IMR-90 (cell line): ENCODE measurements around the gene GARNL3. TPM values are rescaled to one million over a fixed set of nuclear protein-coding genes. Genes with fewer than 3 reads are reported as not detected.

Source experiments
- ATAC-seq: fragments of 200-7000 bp; cut with Tn5 transposase; 2 replicates; pipeline ENCODE4 v1.9.1; 2020; ENCODE audit warnings: low read depth, mild to moderate bottlenecking, moderate library complexity
- BruUV-seq: library from RNA; stranded (reverse); fragments of 400-500 nt; replicated peaks from 2 replicates; lab custom pipeline; 2021; lab: Mats Ljungman, UMichigan
- CTCF ChIA-PET: fragments of 300-600 bp; formaldehyde crosslinking; extraction: SDS; loops from one replicate; lab custom pipeline; 2021; ENCODE audit warnings: antibody characterized with exemption; lab: Yijun Ruan, JAX
- POLR2A ChIA-PET: fragments of 300-600 bp; sonication (Branson Sonifier 250); formaldehyde crosslinking; loops from one replicate; lab custom pipeline; 2022; ENCODE audit warnings: antibody characterized with exemption; ENCODE audit not compliant: unreplicated experiment; lab: Charles Lee
- DNase-seq: peaks from one replicate; pipeline ENCODE4 v3.0.0; 2013
- H2AFZ ChIP-seq: replicated peaks from 2 replicates; pipeline ENCODE3; 2013; ENCODE audit warnings: low read length, mild to moderate bottlenecking; ENCODE audit not compliant: poor library complexity
- H2AK5ac ChIP-seq: 2 replicates; pipeline ENCODE4 v1.6.1; 2013; ENCODE audit warnings: low read depth, low read length, inconsistent platforms
- H2AK9ac ChIP-seq: replicated peaks from 2 replicates; pipeline ENCODE3; 2013; ENCODE audit warnings: mild to moderate bottlenecking, low read depth, low read length, moderate library complexity; ENCODE audit not compliant: poor library complexity
- H2BK120ac ChIP-seq: 2 replicates; pipeline ENCODE4 v1.6.1; 2013; ENCODE audit warnings: low read depth, low read length, inconsistent platforms
- H2BK15ac ChIP-seq: 3 replicates; pipeline ENCODE4 v1.6.1; 2013; ENCODE audit warnings: low read depth, low read length, inconsistent platforms
- H2BK20ac ChIP-seq: 2 replicates; pipeline ENCODE4 v1.6.1; 2013; ENCODE audit warnings: low read depth, mild to moderate bottlenecking, inconsistent platforms, low read length, moderate library complexity
- H2BK5ac ChIP-seq: 2 replicates; pipeline ENCODE4 v1.6.1; 2013; ENCODE audit warnings: mild to moderate bottlenecking, low read depth, low read length, inconsistent platforms; ENCODE audit not compliant: poor library complexity, severe bottlenecking
- H3K14ac ChIP-seq: replicated peaks from 2 replicates; pipeline ENCODE4 v1.6.1; 2013; ENCODE audit warnings: low read depth, low read length, inconsistent platforms
- H3K18ac ChIP-seq: 2 replicates; pipeline ENCODE4 v1.6.1; 2013; ENCODE audit warnings: low read depth, low read length, control low read depth
- H3K23ac ChIP-seq: 2 replicates; pipeline ENCODE4 v1.6.1; 2013; ENCODE audit warnings: low read depth, low read length, inconsistent platforms
- H3K27ac ChIP-seq: 2 replicates; pipeline ENCODE4 v1.5.1; 2013; ENCODE audit warnings: mild to moderate bottlenecking, control low read depth, low read length; ENCODE audit not compliant: insufficient read depth
- H3K27me3 ChIP-seq: 2 replicates; pipeline ENCODE4 v1.6.1; 2013; ENCODE audit warnings: low read length; ENCODE audit not compliant: control insufficient read depth, insufficient read depth
- H3K36me3 ChIP-seq: 2 replicates; pipeline ENCODE4 v1.6.1; 2013; ENCODE audit warnings: low read length, mixed read lengths; ENCODE audit not compliant: control insufficient read depth, insufficient read depth
- H3K4ac ChIP-seq: 2 replicates; pipeline ENCODE4 v1.6.1; 2013; ENCODE audit warnings: low read depth, low read length, inconsistent platforms
- H3K4me1 ChIP-seq: 2 replicates; pipeline ENCODE4 v1.6.1; 2013; ENCODE audit warnings: low read length, mixed read lengths; ENCODE audit not compliant: control insufficient read depth, insufficient read depth
- H3K4me2 ChIP-seq: 2 replicates; pipeline ENCODE4 v1.6.1; 2013; ENCODE audit warnings: low read depth, mild to moderate bottlenecking, control low read depth, low read length, moderate library complexity
- H3K4me3 ChIP-seq: 2 replicates; pipeline ENCODE4 v1.5.1; 2013; ENCODE audit warnings: low read depth, mild to moderate bottlenecking, control low read depth, low read length, moderate library complexity; ENCODE audit not compliant: insufficient read depth
- H3K56ac ChIP-seq: 2 replicates; pipeline ENCODE4 v1.6.1; 2013; ENCODE audit warnings: low read length, inconsistent platforms; ENCODE audit not compliant: insufficient read depth; ENCODE audit errors: extremely low read depth
- H3K79me1 ChIP-seq, 2 experiments: 2 replicates each; pipeline ENCODE4 v1.6.1; 2013; ENCODE audit warnings: low read length in 2 of 2, inconsistent platforms in 1 of 2, low read depth in 1 of 2
- H3K9ac ChIP-seq: 2 replicates; pipeline ENCODE4 v1.6.1; 2013; ENCODE audit warnings: low read depth, low read length, control low read depth
- H3K9me1 ChIP-seq: 2 replicates; pipeline ENCODE4 v1.6.1; 2013; ENCODE audit warnings: low read length, inconsistent platforms; ENCODE audit not compliant: insufficient read depth
- H3K9me3 ChIP-seq: 2 replicates; pipeline ENCODE4 v1.6.1; 2013; ENCODE audit warnings: low read length; ENCODE audit not compliant: control insufficient read depth, insufficient read depth
- H4K20me1 ChIP-seq: 2 replicates; pipeline ENCODE4 v1.6.1; 2013; ENCODE audit warnings: low read length, inconsistent platforms; ENCODE audit not compliant: insufficient read depth
- H4K5ac ChIP-seq: 2 replicates; pipeline ENCODE4 v1.6.1; 2013; ENCODE audit warnings: mild to moderate bottlenecking, low read depth, low read length, control low read depth
- H4K8ac ChIP-seq, 2 experiments: 2 replicates each; pipeline ENCODE4 v1.6.1; 2013; ENCODE audit warnings: low read depth in 2 of 2, low read length in 2 of 2, control low read depth in 1 of 2, inconsistent platforms in 1 of 2
- H4K91ac ChIP-seq: 2 replicates; pipeline ENCODE4 v1.6.1; 2013; ENCODE audit warnings: low read depth, low read length, inconsistent platforms; ENCODE audit not compliant: insufficient read depth
- CEBPB ChIP-seq: IDR thresholded peaks from 2 replicates; pipeline ENCODE4 v1.6.1; 2012; ENCODE audit warnings: low read depth, low read length, improper control_type of control experiment
- CHD1 ChIP-seq: IDR thresholded peaks from 2 replicates; pipeline ENCODE4 v1.6.1; 2012; ENCODE audit warnings: low read depth, low read length, improper control_type of control experiment
- CTCF ChIP-seq: conservative IDR thresholded peaks from 2 replicates; pipeline ENCODE4 v1.5.1; 2012; ENCODE audit warnings: mild to moderate bottlenecking, low read depth, low read length, improper control_type of control experiment
- FOS ChIP-seq: fragments of 150-350 bp; IDR thresholded peaks from 2 replicates; pipeline ENCODE4 v1.6.1; 2016; ENCODE audit warnings: low read depth, low read length
- MAFK ChIP-seq: IDR thresholded peaks from 2 replicates; pipeline ENCODE4 v1.6.1; 2012; ENCODE audit warnings: low read depth, low read length, improper control_type of control experiment
- MXI1 ChIP-seq: IDR thresholded peaks from 2 replicates; pipeline ENCODE4 v1.6.1; 2012; ENCODE audit warnings: low read depth, mild to moderate bottlenecking, low read length, moderate library complexity, borderline replicate concordance
- NFE2L2 ChIP-seq: fragments of 150-350 bp; IDR thresholded peaks from 2 replicates; pipeline ENCODE4 v1.6.1; 2016; ENCODE audit warnings: low read depth, mild to moderate bottlenecking, low read length
- POLR2A ChIP-seq: IDR thresholded peaks from 2 replicates; pipeline ENCODE4 v1.6.1; 2012; ENCODE audit warnings: mild to moderate bottlenecking, low read depth, low read length
- RCOR1 ChIP-seq: IDR thresholded peaks from 2 replicates; pipeline ENCODE4 v1.6.1; 2012; ENCODE audit warnings: mild to moderate bottlenecking, low read length, improper control_type of control experiment; ENCODE audit not compliant: insufficient replicate concordance
- RFX5 ChIP-seq: IDR thresholded peaks from 2 replicates; pipeline ENCODE4 v1.8.0; 2012; ENCODE audit warnings: low read depth, mild to moderate bottlenecking, low read length, moderate library complexity
- SMC3 ChIP-seq: fragments of 150-350 bp; IDR thresholded peaks from 2 replicates; pipeline ENCODE4 v1.6.1; 2016; ENCODE audit warnings: low read depth, mild to moderate bottlenecking, antibody characterized with exemption, low read length, moderate library complexity
- USF2 ChIP-seq: fragments of 150-350 bp; IDR thresholded peaks from 2 replicates; pipeline ENCODE4 v1.6.1; 2017; ENCODE audit warnings: mild to moderate bottlenecking, antibody characterized with exemption, low read length, low read depth
- WGBS, 2 experiments: methylation state at CpG; one replicate each; pipeline versions ENCODE4 v1.1.5 to v1.1.7; 2013; ENCODE audit warnings: missing lambda C conversion rate in 2 of 2; ENCODE audit not compliant: insufficient read length in 1 of 2; ENCODE audit errors: extremely low coverage in 2 of 2; 5-methylcytosine and 5-hydroxymethylcytosine counted together
- dilution Hi-C: fragments of 300-500 bp; cut with HindIII; formaldehyde crosslinking; loops from one replicate; pipeline ENCODE4 v1.14.3; 2018; ENCODE audit warnings: low sequenced_read_pairs; ENCODE audit not compliant: unreplicated experiment
- in situ Hi-C: fragments of 300-500 bp; cut with MboI; formaldehyde crosslinking; loops from 3 replicates; pipeline ENCODE4 v1.14.3; 2019; ENCODE audit warnings: low sequenced_read_pairs, inconsistent platforms, mixed read lengths
- intact Hi-C: fragments of 100-400 bp; cut with micrococcal nuclease; formaldehyde crosslinking; loops from 2 replicates; pipeline ENCODE4 v1.10.0; 2022
- polyA plus RNA-seq, 3 experiments: library from polyadenylated mRNA; depleted of rRNA; stranded (reverse); fragments of >200 nt; gene quantifications; 2 replicates each; pipeline ENCODE4 v1.2.3, GENCODE V29; 2012; ENCODE audit warnings: low replicate concordance in 1 of 3
- total RNA-seq: library from RNA; depleted of rRNA; stranded (reverse); fragments of >200 nt; gene quantifications from 2 replicates; pipeline ENCODE4 v1.2.3, GENCODE V29; 2012

GARNL3 gene
- total and polyA plus RNA-seq, 2 of the 4 experiments (the other 2 are of a cell fraction) = 1.9 to 5.0 TPM

GRCh38 chr9:127237801-127238200, 26.8 kb upstream of the GARNL3 start:
- Histone ChIP-seq H3K36me3 (no peaks in the 10 kb centered on the region), H2BK15ac (no peak overlapping the region), H2AK9ac (no peak overlapping the region), H3K18ac (no peak overlapping the region), H3K23ac (no peak overlapping the region), H3K4me2 (no peak overlapping the region), H4K20me1 (no peaks in the 10 kb centered on the region), H2BK5ac (no peak overlapping the region), H3K27me3 (peaks cover 2% of the 10 kb centered on the region; the same call in 1 of the 2 replicates), H3K9me3 (no peaks in the 10 kb centered on the region), H3K4ac (no peak overlapping the region), H3K79me1 (no peaks in the 10 kb centered on the region), H3K56ac (no peak overlapping the region), H3K14ac (no peak overlapping the region), H2AFZ (no peak overlapping the region), H3K4me1 (no peaks in the 10 kb centered on the region), H4K5ac (no peak overlapping the region), H3K9me1 (no peaks in the 10 kb centered on the region), H2AK5ac (no peak overlapping the region), H2BK20ac (no peak overlapping the region), H3K9ac (no peak overlapping the region), H3K4me3 (no peak overlapping the region), H3K27ac (no peak overlapping the region), H4K8ac (no peak overlapping the region), H2BK120ac (no peak overlapping the region), H4K91ac (no peak overlapping the region)
- DNase-seq (no peak), ATAC-seq (no peak)
- ChIA-PET POLR2A (no interaction called here), CTCF (no interaction called here)
- in situ Hi-C loops = no loop called here
- BruUV-seq = no TSS peak
- intact Hi-C loops = no loop called here
- TF ChIP-seq MXI1 (no peak), NFE2L2 (no peak), MAFK (no peak), USF2 (no peak), POLR2A (no peak), SMC3 (no peak), FOS (no peak), CTCF (no peak), CEBPB (no peak), RCOR1 (no peak), CHD1 (no peak), RFX5 (no peak)
- dilution Hi-C loops = no loop called here
- WGBS, 2 experiments = 83% methylated on average over 1 of the region's 4 CpGs; no CpG with 5 or more reads in 1 of the 2 experiments
